ENCODE data around the gene MBNL2.

DNA sequence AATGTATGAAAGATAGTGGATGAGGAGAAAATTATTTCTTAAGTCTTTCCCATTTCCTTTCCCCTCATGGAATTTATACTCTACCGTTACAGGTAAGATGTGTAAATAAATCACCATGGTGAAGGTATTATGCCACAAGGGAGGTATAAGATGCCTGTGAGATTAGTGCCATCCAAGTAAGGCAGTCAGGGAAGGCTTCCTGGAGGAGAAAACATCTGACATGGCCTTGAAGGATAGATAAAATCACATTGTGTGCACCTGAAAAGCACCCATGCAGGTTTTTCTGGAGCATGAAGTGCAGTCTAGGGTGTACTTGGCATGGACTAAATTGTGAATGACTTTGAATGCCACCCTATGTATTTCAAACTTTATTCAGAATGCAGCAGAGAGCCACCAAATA, 15.3 kb downstream of the MBNL2 start:
- TF ChIP-seq, protein P1, sequence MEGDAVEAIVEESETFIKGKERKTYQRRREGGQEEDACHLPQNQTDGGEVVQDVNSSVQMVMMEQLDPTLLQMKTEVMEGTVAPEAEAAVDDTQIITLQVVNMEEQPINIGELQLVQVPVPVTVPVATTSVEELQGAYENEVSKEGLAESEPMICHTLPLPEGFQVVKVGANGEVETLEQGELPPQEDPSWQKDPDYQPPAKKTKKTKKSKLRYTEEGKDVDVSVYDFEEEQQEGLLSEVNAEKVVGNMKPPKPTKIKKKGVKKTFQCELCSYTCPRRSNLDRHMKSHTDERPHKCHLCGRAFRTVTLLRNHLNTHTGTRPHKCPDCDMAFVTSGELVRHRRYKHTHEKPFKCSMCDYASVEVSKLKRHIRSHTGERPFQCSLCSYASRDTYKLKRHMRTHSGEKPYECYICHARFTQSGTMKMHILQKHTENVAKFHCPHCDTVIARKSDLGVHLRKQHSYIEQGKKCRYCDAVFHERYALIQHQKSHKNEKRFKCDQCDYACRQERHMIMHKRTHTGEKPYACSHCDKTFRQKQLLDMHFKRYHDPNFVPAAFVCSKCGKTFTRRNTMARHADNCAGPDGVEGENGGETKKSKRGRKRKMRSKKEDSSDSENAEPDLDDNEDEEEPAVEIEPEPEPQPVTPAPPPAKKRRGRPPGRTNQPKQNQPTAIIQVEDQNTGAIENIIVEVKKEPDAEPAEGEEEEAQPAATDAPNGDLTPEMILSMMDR (IDR thresholded peaks at IDR 0.05; ENCODE audit: insufficient read depth, low read length, poor library complexity, severe bottlenecking) = no peak
- no peak for TF ChIP-seq EZH2phosphoT487 (conservative IDR thresholded peaks at IDR 0.05; ENCODE audit: low read length)
